ENCODE measurements around the gene AMIGO2.
"Not testable (repeated sequence)": the region's sequence is repeated elsewhere in the genome, so short reads cannot be mapped to it uniquely, and the experiment has no call there.

The AMIGO2 gene

GRCh38 chr12:47054659-47055058, 25.1 kb downstream of the AMIGO2 start:
- H3K4me3 ChIP-seq (ENCODE audit: control insufficient read depth, low read depth, low read length) = no peak overlapping the region
- no peak for TF ChIP-seq CTCF (conservative IDR thresholded peaks at IDR 0.05; ENCODE audit: control insufficient read depth, insufficient read depth, low read depth, low read length)
- no peak for DNase-seq (ENCODE audit: low read depth)

- no peak for DNase-seq (ENCODE audit: low read depth)
- TF ChIP-seq CTCF (conservative IDR thresholded peaks at IDR 0.05; ENCODE audit: control insufficient read depth, insufficient read depth, low read depth, low read length) = no peak
- H3K4me3 ChIP-seq (ENCODE audit: control insufficient read depth, low read depth, low read length) = no peak overlapping the region
Measured at GRCh38 chr12:47053961-47054360, 25.8 kb downstream of the AMIGO2 start.

- no peak for TF ChIP-seq CTCF (conservative IDR thresholded peaks at IDR 0.05; ENCODE audit: control insufficient read depth, insufficient read depth, low read depth, low read length)
- no peak overlapping the region for H3K4me3 ChIP-seq (ENCODE audit: control insufficient read depth, low read depth, low read length)
- no peak for DNase-seq (ENCODE audit: low read depth)
Measured at GRCh38 chr12:47052274-47052673, 27.5 kb downstream of the AMIGO2 start.

GRCh38 chr12:47051291-47051690, 28.5 kb downstream of the AMIGO2 start:
- DNase-seq (ENCODE audit: low read depth); H3K4me3 ChIP-seq (ENCODE audit: control insufficient read depth, low read depth, low read length): not testable (repeated sequence)

GRCh38 chr12:47048541-47048940, 31.2 kb downstream of the AMIGO2 start:
- TF ChIP-seq CTCF (conservative IDR thresholded peaks at IDR 0.05; ENCODE audit: control insufficient read depth, insufficient read depth, low read depth, low read length) = no peak
- no peak for DNase-seq (ENCODE audit: low read depth)
- no peak overlapping the region for H3K4me3 ChIP-seq (ENCODE audit: control insufficient read depth, low read depth, low read length)

GRCh38 chr12:47041327-47041726, 38.4 kb downstream of the AMIGO2 start:
- no peak for TF ChIP-seq CTCF (conservative IDR thresholded peaks at IDR 0.05; ENCODE audit: control insufficient read depth, insufficient read depth, low read depth, low read length)
- no peak overlapping the region for H3K4me3 ChIP-seq (ENCODE audit: control insufficient read depth, low read depth, low read length)
- no peak for DNase-seq (ENCODE audit: low read depth)

GRCh38 chr12:47039756-47040155, 40.0 kb downstream of the AMIGO2 start:
- TF ChIP-seq CTCF (conservative IDR thresholded peaks at IDR 0.05; ENCODE audit: control insufficient read depth, insufficient read depth, low read depth, low read length) = no peak
- no peak for DNase-seq (ENCODE audit: low read depth)
- H3K4me3 ChIP-seq (ENCODE audit: control insufficient read depth, low read depth, low read length) = no peak overlapping the region

Data from fibroblast of mammary gland (primary cell).